Measurements from ENCODE around the gene OMP.

DNA sequence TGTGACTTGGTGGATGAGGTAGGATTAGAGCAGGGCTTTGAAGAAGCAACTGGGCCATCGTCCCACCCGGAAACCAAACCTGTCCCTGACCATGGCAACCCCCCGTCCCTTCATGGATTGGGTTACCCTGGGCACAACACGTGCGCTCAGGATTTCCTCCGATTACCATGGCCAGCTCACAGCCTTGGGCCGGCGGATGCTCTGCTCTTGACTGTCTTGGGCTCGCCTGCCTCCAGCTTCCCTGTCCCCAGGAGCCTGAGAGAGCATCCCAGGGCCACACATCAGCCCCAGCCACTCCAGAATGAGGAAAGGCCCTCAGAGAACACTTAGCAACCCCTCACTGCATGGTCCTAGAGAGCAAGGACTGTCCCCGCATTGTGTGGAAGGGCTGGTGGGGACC, 48.2 kb downstream of the OMP start:
- TF ChIP-seq SMC3 (IDR thresholded peaks at IDR 0.05; ENCODE audit: low read depth, low read length) = no peak
- TF ChIP-seq, protein P1, sequence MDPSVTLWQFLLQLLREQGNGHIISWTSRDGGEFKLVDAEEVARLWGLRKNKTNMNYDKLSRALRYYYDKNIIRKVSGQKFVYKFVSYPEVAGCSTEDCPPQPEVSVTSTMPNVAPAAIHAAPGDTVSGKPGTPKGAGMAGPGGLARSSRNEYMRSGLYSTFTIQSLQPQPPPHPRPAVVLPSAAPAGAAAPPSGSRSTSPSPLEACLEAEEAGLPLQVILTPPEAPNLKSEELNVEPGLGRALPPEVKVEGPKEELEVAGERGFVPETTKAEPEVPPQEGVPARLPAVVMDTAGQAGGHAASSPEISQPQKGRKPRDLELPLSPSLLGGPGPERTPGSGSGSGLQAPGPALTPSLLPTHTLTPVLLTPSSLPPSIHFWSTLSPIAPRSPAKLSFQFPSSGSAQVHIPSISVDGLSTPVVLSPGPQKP (IDR thresholded peaks at IDR 0.05; ENCODE audit: borderline replicate concordance, low read depth, low read length) = no peak
- TF ChIP-seq, protein P2, sequence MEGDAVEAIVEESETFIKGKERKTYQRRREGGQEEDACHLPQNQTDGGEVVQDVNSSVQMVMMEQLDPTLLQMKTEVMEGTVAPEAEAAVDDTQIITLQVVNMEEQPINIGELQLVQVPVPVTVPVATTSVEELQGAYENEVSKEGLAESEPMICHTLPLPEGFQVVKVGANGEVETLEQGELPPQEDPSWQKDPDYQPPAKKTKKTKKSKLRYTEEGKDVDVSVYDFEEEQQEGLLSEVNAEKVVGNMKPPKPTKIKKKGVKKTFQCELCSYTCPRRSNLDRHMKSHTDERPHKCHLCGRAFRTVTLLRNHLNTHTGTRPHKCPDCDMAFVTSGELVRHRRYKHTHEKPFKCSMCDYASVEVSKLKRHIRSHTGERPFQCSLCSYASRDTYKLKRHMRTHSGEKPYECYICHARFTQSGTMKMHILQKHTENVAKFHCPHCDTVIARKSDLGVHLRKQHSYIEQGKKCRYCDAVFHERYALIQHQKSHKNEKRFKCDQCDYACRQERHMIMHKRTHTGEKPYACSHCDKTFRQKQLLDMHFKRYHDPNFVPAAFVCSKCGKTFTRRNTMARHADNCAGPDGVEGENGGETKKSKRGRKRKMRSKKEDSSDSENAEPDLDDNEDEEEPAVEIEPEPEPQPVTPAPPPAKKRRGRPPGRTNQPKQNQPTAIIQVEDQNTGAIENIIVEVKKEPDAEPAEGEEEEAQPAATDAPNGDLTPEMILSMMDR (conservative IDR thresholded peaks at IDR 0.05; ENCODE audit: low read depth, low read length) = no peak

Data from IMR-90 (cell line).